DND-41 (cell line): ENCODE measurements around the gene GAB4.

Source experiments
- CTCF ChIP-seq: IDR thresholded peaks from 2 replicates; pipeline ENCODE4 v1.5.1; 2012; ENCODE audit warnings: borderline replicate concordance, low read length, moderate library complexity, mild to moderate bottlenecking; ENCODE audit not compliant: poor library complexity, severe bottlenecking; ENCODE audit errors: extremely low read depth
- EZH2 ChIP-seq: IDR thresholded peaks from 3 replicates; pipeline ENCODE4 v1.6.1; 2012; ENCODE audit warnings: borderline replicate concordance, low read depth, mild to moderate bottlenecking, moderate library complexity, low read length, inconsistent platforms; ENCODE audit not compliant: severe bottlenecking

- TF ChIP-seq EZH2 = no peak
- TF ChIP-seq CTCF = peak; percentile 32
These were observed 1.7 kb upstream of the GAB4 start for GRCh38 chr22:17009640-17010291.
